NCI-H748 (cell line): Measurements from ENCODE around the gene PWP1.
A peak's percentile ranks its signal among the peaks of the same experiment; 100 is the strongest.
"Not testable (repeated sequence)": the region's sequence is repeated elsewhere in the genome, so short reads cannot be mapped to it uniquely, and the experiment has no call there.

Experiments used
- DNase-seq: peaks from one replicate; lab custom pipeline; 2025; ENCODE audit not compliant: unreplicated experiment; lab: John Stamatoyannopoulos, UW

PWP1 gene

GRCh38 chr12:107667464-107667863, 18.1 kb upstream of the PWP1 start:
- no peak for DNase-seq

DNA sequence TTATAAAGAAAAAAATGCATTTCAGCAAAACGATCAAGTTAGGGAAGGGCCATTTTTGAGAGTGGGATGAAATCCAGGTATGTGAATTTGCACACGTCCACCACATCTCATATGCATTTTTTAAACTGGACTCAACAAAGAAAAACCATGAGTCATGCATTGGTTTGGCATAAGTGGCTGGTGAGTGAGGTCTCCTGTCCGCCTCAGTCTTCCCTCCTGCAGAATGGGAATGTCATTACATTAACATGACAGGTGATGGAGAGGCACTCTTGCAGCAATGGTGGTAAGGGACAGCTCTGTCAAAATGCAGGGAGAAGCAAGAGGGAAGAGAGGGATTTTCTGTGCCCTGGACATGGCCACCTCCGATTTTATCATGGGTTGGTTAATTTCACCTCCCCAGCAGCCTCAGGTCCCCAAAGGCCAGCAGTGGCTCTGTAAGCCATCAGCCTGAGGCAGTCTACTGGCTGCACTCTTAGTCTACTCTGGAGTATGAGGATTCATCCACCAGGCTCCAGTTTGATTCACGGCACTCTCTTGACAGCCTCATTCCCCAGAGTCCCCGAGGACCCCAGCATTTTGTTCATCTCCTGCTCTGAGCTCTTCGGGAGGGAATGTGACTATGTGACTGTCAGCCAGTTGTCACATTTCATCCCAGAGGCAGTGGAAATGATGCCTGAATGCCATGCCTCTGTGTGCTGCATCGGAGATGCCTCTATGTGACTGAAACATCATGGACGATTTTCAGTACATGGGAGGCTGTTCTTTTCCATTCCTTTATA, 17.1 kb upstream of the PWP1 start:
- no peak for DNase-seq

DNA sequence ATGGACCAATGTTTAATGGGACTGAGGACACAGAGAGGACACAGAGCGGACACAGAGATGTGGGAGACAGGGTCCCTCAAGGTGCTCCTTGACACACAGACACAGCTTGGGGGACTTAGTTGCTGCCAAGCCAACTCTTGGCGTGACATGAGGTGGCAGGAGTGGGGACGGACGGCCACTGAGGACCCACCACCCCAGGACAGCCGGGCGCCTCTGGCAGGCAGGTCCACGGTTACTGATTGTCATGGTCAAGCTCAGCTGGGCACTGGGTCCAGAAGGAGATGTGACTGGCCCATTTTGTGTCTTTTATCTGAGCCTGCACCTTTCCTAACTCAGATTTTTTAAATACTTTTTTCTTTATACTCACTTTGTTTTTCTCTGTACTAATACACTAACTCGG, 15.7 kb upstream of the PWP1 start:
- no peak for DNase-seq

DNA sequence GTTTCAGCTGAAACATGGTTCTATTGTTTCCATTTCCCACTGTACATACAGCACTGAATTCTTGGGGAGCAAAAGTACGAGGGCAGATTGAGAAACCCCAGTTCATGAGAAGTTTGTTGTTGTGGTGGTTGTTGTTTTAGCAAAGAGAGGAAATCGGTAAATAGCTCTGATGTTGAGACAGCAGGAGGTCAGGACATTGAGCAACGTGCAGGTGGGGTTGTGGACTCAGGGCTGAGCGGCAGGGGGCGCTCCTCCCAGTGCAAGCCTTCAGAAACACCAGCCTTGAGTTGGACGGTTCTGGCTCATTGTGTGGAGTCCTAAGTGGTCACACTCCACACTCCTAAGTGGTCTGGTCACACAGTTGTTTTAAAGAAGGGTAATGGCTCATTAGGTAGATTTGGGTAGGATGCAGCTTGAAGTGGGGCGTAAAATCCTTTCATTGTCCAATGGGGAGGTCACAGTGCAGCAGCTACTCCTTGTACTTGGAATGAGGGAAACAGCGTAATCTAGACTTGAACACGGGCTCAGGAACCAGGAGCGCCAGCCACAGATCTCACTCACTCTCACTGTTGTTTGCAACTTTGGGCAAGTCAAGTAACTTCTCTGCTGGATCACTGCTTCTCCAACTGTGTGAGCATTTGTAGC, 14.5 kb upstream of the PWP1 start:
- peak; percentile 14 for DNase-seq

DNA sequence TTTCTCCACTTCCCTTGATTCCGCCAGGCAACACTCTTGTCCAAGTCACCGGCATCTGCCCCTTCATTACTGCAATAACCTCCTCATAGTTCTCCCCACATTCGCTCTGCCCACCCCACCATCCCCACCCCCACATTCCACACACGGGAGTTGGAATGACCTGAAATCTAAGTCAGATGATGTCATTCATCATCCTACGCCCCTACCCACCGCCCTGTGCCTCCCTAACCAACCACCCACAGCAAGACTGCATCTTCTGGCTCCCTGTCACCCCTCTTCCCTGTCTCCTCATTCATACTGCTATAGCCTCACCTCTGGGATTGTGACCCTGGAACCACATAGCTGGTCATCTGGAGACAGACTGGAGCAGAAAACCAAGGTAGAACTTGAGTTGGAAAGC, 7.9 kb upstream of the PWP1 start:
- DNase-seq: no peak

DNA sequence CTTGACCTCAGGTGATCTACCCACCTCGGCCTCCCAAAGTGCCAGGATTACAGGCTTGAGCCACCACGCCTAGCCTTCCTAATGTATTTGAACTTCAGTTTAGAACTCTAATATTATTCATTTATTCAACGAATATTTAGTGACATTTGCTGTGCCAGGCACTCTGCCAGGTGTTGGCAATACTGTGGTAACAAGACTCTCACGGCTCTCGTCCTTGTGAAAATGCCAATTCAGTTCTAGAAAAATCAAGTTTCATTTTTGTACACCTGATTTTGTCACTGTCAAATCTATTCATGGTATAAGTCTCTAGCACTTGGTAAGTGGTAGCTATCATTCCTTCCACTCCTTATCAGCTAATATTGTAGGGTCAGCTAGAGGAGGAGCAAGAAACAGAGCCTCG, 6.3 kb upstream of the PWP1 start:
- DNase-seq: no peak

DNA sequence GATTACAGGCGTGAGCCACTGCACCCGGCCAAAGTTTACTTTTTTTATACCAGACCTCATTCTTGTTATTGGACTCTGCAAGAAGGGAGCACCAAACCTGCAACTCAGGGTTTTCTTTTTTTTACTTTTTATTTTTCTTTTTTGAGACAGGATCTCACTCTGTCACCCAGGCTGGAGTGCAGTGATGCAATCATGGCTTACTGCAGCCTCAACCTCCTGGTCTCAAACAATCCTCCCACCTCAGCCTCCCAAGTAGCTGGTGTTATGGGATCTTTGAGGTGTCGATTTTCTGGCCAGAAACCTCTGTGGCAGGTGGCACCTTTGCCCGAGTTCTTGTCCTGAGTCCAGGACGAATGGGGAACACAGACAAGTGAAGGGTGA, 4.2 kb upstream of the PWP1 start:
- DNase-seq: no peak

- no peak for DNase-seq
Observed at GRCh38 chr12:107681836-107682820, 3.5 kb upstream of the PWP1 start.

DNA sequence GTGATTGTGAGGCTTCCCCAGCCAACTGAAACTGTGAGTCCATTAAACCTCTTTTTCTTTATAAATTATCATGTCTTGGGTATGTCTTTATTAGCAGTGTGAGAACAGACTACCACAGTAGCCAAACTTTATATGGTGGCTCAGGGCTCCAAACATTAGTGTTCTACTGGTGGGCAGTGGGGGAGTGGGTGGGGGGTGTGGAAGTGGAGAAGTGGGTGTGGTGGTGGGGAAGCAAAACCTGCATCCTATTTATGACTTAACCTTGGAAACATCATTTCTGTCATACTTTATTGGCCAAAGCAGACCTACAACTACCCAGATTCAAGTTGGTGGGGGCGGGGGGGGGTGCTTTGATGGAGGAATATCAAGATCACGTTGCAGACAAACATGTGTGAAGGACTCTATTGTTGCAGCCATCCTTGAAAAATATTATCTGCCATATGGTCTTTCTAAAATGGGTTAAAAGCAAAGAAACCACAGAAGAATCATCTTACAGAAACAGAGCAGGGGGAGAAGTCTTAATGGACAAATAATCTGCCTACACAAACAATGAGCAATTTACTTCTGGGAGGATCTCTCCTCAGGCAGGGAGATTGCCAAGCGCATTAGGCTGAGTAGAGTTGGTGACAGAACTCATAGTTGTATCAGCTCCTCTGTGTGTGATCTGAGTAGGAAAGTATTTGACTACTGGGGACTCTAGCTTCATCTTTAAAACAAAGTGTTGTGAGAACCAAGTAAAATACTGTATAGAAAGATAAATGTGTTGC, 1.4 kb upstream of the PWP1 start:
- no peak for DNase-seq

- peak; percentile 79 for DNase-seq
Observed at GRCh38 chr12:107684990-107685359, 624 bp upstream of the PWP1 start.

DNA sequence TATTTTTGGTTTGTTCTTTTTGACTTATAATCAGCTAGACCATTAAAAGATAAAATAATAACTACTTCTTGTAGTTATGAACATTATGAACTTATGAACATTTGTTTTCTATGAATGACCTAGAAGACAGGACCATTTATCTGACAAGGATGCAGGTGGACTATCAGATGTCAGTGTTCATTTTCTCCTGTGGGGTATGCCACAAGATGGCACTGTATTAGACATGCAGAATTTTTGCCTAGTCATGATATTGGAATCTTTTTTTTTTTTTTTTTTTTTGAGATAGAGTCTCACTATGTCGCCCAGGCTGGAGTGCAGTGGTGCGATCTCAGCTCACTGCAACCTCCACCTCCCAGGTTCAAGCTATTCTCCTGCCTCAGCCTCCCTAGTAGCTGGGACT, 10.2 kb downstream of the PWP1 start:
- not testable (repeated sequence) for DNase-seq

- no peak for DNase-seq
Observed at GRCh38 chr12:107702106-107702505, 16.5 kb downstream of the PWP1 start.

DNA sequence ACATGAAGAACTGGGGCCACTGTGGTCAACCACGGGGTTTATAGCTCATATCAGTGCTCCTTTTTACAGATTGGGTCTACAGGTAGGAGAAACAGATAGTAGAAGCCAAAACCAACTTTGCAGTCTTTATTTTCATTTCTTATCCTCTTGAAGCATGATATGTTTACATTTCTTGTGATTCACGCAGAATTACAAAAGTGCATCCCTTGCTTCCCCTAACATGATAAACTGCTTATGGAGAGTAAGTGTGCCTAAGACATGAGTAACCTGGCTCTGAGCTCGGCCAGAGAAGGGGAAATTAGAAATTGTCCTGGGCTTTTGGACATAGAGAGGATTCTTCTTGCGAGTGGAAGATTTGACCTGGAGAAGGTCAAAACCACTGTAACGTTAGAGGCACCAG, 18.4 kb downstream of the PWP1 start:
- DNase-seq: no peak

DNA sequence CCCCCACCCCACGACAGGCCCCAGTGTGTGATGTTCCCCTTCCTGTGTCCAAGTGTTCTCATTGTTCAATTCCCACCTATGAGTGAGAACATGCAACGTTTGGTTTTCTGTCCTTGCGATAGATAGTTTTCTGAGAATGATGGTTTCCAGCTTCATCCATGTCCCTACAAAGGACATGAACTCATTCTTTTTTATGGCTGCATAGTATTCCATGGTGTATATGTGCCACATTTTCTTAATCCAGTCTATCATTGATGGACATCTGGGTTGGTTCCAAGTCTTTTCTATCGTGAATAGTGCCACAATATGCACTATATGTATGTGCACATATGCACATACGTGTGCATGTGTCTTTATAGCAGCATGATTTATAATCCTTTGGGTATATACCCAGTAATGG, 19.9 kb downstream of the PWP1 start:
- not testable (repeated sequence) for DNase-seq

GRCh38 chr12:107715780-107716179, 30.2 kb downstream of the PWP1 start:
- no peak for DNase-seq

DNA sequence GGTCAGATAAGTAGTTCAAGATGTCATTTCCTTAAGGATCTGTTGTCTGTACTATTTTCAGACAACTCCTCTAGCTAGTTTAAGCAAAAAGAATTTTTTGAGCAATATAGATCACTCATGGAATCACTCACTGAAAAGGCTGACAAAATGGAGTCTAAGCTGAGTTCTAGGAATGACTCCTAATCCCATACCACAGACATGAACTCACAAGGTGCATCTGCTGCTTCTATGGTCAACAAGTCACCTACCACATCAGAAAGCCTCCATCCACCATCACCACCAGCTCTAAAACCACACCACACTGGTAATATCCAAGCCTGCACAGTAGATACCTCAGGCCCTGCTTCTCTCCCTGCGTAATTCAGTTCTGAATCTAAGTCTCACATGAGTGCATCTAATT, 33.0 kb downstream of the PWP1 start:
- no peak for DNase-seq

DNA sequence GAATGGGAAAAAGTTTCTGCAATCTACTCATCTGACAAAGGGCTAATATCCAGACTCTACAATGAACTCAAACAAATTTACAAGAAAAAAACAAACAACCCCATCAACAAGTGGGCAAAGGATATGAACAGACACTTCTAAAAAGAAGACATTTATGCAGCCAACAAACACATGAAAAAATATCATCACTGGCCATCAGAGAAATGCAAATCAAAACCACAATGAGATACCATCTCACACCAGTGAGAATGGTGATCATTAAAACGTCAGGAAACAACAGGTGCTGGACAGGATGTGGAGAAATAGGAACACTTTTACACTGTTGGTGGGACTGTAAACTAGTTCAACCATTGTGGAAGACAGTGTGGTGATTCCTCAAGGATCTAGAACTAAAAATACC, 41.7 kb downstream of the PWP1 start:
- DNase-seq: not testable (repeated sequence)

- not testable (repeated sequence) for DNase-seq
Observed at GRCh38 chr12:107727742-107728141, 42.1 kb downstream of the PWP1 start.

GRCh38 chr12:107730618-107731341, 45.2 kb downstream of the PWP1 start:
- DNase-seq: no peak

DNA sequence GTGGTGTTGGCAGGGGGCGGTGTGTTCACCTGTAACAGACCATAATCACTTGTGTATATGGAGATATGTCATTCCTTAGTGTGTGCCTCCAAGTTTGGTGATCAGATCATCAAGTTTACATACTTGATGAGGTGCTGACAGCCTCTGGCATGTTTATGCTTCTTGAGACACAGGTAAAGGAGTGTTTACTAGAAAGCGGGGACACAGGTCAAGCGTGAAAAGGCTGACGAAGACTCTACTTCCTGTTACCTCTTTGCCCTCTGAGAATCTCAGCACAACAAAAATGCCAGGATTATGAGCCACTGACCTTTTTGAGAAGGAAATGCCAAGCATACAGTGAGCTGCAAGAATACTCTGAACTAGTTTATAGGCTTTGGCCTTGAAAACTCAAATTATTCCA, 45.8 kb downstream of the PWP1 start:
- DNase-seq: no peak
